HCT116 (cell line): ENCODE measurements around the gene UGGT2. TPM values are rescaled to one million over a fixed set of nuclear protein-coding genes. Genes with fewer than 3 reads are reported as not detected.

Source experiments
- ATAC-seq: fragments of 200-7000 bp; cut with Tn5 transposase; 2 replicates; pipeline ENCODE4 v1.9.1; 2020; ENCODE audit warnings: mild to moderate bottlenecking, moderate library complexity
- BruUV-seq: library from RNA; stranded (reverse); fragments of 400-500 nt; replicated peaks from 2 replicates; lab custom pipeline; 2021; lab: Mats Ljungman, UMichigan
- CTCF ChIA-PET: fragments of 300-600 bp; sonication (Branson Sonifier 250); formaldehyde crosslinking; loops from one replicate; lab custom pipeline; 2021; ENCODE audit warnings: antibody characterized with exemption; lab: Charles Lee
- POLR2A ChIA-PET: fragments of 300-600, 350-600 bp; sonication (Branson Sonifier 250); formaldehyde crosslinking; loops from one replicate; lab custom pipeline; 2021; ENCODE audit warnings: antibody characterized with exemption; lab: Charles Lee
- RAD21 ChIA-PET, 2 experiments: fragments of 300-600 bp; sonication (Branson Sonifier 250); formaldehyde crosslinking; loops; one replicate each; lab custom pipeline; 2023; ENCODE audit warnings: low total read pairs in 2 of 2; ENCODE audit not compliant: uncharacterized antibody in 2 of 2, unreplicated experiment in 2 of 2, low non-redundant PET in 1 of 2; lab: Charles Lee
- DNase-seq: peaks from one replicate; pipeline ENCODE4 v3.0.0-alpha.2; 2010; ENCODE audit warnings: low read depth, low spot score
- H2AFZ ChIP-seq: fragments of 200-600 bp; shearing (Covaris generic), sonication (generic); 2 replicates; pipeline ENCODE4 v1.6.1; 2017; ENCODE audit warnings: low read depth, mixed run types, mixed read lengths, antibody characterized with exemption, low read length; ENCODE audit not compliant: poor library complexity, severe bottlenecking
- H3K27ac ChIP-seq: 2 replicates; pipeline ENCODE4 v1.5.1; 2012; ENCODE audit warnings: low read depth, low read length
- H3K27me3 ChIP-seq: fragments of 200-600 bp; sonication (generic); 2 replicates; pipeline ENCODE4 v1.6.1; 2016; ENCODE audit warnings: mixed run types, low read length, mixed read lengths; ENCODE audit not compliant: insufficient read depth
- H3K36me3 ChIP-seq, 2 experiments: fragments of 200-500 bp in 1 of 2; fragments of 200-600 bp in 1 of 2; sonication (Bioruptor generic) in 1 of 2; sonication (generic) in 1 of 2; 2 replicates each; pipeline versions ENCODE4 v1.5.1 to v1.6.1; 2014 to 2016; ENCODE audit warnings: low read length in 2 of 2, inconsistent platforms in 1 of 2, mixed read lengths in 1 of 2, mixed run types in 1 of 2; ENCODE audit not compliant: insufficient read depth in 2 of 2, control insufficient read depth in 1 of 2
- H3K4me1 ChIP-seq, 2 experiments: fragments of 200-600 bp in 1 of 2; sonication (generic) in 1 of 2; 2 replicates each; pipeline versions ENCODE4 v1.5.1 to v1.6.1; 2012 to 2017; ENCODE audit warnings: low read length in 2 of 2, inconsistent platforms in 1 of 2, mild to moderate bottlenecking in 1 of 2, mixed read lengths in 1 of 2, mixed run types in 1 of 2, moderate library complexity in 1 of 2; ENCODE audit not compliant: insufficient read depth in 2 of 2, control insufficient read depth in 1 of 2
- H3K4me2 ChIP-seq: fragments of 200-600 bp; sonication (generic); 2 replicates; pipeline ENCODE4 v1.6.1; 2017; ENCODE audit warnings: mixed run types, low read length, mixed read lengths
- H3K4me3 ChIP-seq, 2 experiments: fragments of 200-600 bp in 1 of 2; sonication (generic) in 1 of 2; replicated peaks in 1 of 2; 2 replicates each; pipeline ENCODE4 v1.5.1; 2011 to 2016; ENCODE audit warnings: low read length in 2 of 2, control low read depth in 1 of 2, low read depth in 1 of 2, mild to moderate bottlenecking in 1 of 2, mixed read lengths in 1 of 2, mixed run types in 1 of 2
- H3K79me2 ChIP-seq: fragments of 200-600 bp; sonication (generic); 2 replicates; pipeline ENCODE4 v1.6.1; 2017; ENCODE audit warnings: mild to moderate bottlenecking, mixed run types, low read length, moderate library complexity, mixed read lengths; ENCODE audit not compliant: insufficient read depth
- H3K9ac ChIP-seq: fragments of 200-600 bp; sonication (generic); 2 replicates; pipeline ENCODE4 v1.6.1; 2016; ENCODE audit warnings: low read length, mixed read lengths
- H3K9me2 ChIP-seq: fragments of 200-600 bp; sonication (generic), shearing (Covaris generic); 2 replicates; pipeline ENCODE4 v1.6.1; 2017; ENCODE audit warnings: mixed run types, mild to moderate bottlenecking, moderate library complexity; ENCODE audit not compliant: insufficient read depth
- H3K9me3 ChIP-seq, 2 experiments: fragments of 200-500 bp in 1 of 2; fragments of 200-600 bp in 1 of 2; sonication (Bioruptor generic) in 1 of 2; sonication (generic) in 1 of 2; 2 replicates each; pipeline ENCODE4 v1.6.1; 2014 to 2017; ENCODE audit warnings: low read length in 2 of 2, mixed read lengths in 2 of 2, inconsistent platforms in 1 of 2, low read depth in 1 of 2, mild to moderate bottlenecking in 1 of 2, mixed run types in 1 of 2, moderate library complexity in 1 of 2; ENCODE audit not compliant: control insufficient read depth in 1 of 2, insufficient read depth in 1 of 2
- H4K20me1 ChIP-seq: fragments of 200-600 bp; sonication (generic), shearing (Covaris generic); 2 replicates; pipeline ENCODE4 v1.6.1; 2017; ENCODE audit warnings: mixed run types, mild to moderate bottlenecking, moderate library complexity; ENCODE audit not compliant: insufficient read depth
- CBX3 ChIP-seq: IDR thresholded peaks from 2 replicates; pipeline ENCODE4 v1.6.1; 2012; ENCODE audit warnings: low read depth
- CEBPB ChIP-seq: IDR thresholded peaks from 2 replicates; pipeline ENCODE4 v1.6.1; 2012; ENCODE audit warnings: low read depth
- EGR1 ChIP-seq: IDR thresholded peaks from 2 replicates; pipeline ENCODE4 v1.6.1; 2012; ENCODE audit warnings: low read depth
- ELF1 ChIP-seq: IDR thresholded peaks from 2 replicates; pipeline ENCODE4 v1.6.1; 2012; ENCODE audit warnings: low read depth, borderline replicate concordance
- EZH2 ChIP-seq: fragments of 200-600 bp; sonication (generic); IDR thresholded peaks from 2 replicates; pipeline ENCODE4 v1.6.1; 2017; ENCODE audit warnings: antibody characterized with exemption, mixed run types
- EZH2phosphoT487 ChIP-seq: fragments of 200-600 bp; IDR thresholded peaks from 2 replicates; pipeline ENCODE4 v1.6.1; 2018; ENCODE audit warnings: antibody characterized with exemption, borderline replicate concordance
- FOSL1 ChIP-seq: IDR thresholded peaks from 2 replicates; pipeline ENCODE4 v1.6.1; 2012; ENCODE audit warnings: low read depth
- POLR2A ChIP-seq: IDR thresholded peaks from 2 replicates; pipeline ENCODE4 v1.7.0; 2011; ENCODE audit warnings: borderline replicate concordance; ENCODE audit not compliant: insufficient read depth, insufficient read length; ENCODE audit errors: extremely low read depth
- SP1 ChIP-seq: IDR thresholded peaks from 2 replicates; pipeline ENCODE4 v1.6.1; 2012; ENCODE audit warnings: low read depth
- SRF ChIP-seq: IDR thresholded peaks from 2 replicates; pipeline ENCODE4 v1.6.1; 2012; ENCODE audit warnings: low read depth
- TCF7L2 ChIP-seq: IDR thresholded peaks from 2 replicates; pipeline ENCODE4 v1.7.0; 2011; ENCODE audit warnings: borderline replicate concordance, inconsistent platforms; ENCODE audit not compliant: insufficient read depth, insufficient read length; ENCODE audit errors: extremely low read depth
- ZFX ChIP-seq: fragments of 450-650 bp; IDR thresholded peaks from 2 replicates; pipeline ENCODE4 v1.6.1; 2017
- ZNF274 ChIP-seq: fragments of 200-500 bp; sonication (Bioruptor generic); IDR thresholded peaks from 2 replicates; pipeline ENCODE4 v1.6.1; 2014; ENCODE audit warnings: mild to moderate bottlenecking, low read depth, low read length, inconsistent platforms
- intact Hi-C: fragments of 100-400 bp; cut with micrococcal nuclease; formaldehyde crosslinking; loops from 2 replicates; pipeline ENCODE4 v1.10.0; 2022
- total RNA-seq: library from RNA; stranded (reverse); gene quantifications from one replicate; pipeline ENCODE4 v1.2.1, GENCODE V29; 2021; ENCODE audit not compliant: unreplicated experiment
- TF ChIP-seq, protein P1 (sequence below): IDR thresholded peaks from 2 replicates; pipeline ENCODE4 v1.6.1; 2011; ENCODE audit warnings: mild to moderate bottlenecking, low read length, moderate library complexity; ENCODE audit not compliant: insufficient replicate concordance; ENCODE audit errors: extremely low read depth
- TF ChIP-seq, protein P2 (sequence below): IDR thresholded peaks from 2 replicates; pipeline ENCODE4 v1.6.1; 2012
- TF ChIP-seq, protein P3 (sequence below): IDR thresholded peaks from 2 replicates; pipeline ENCODE4 v1.6.1; 2012

The UGGT2 gene
- total RNA-seq, 1 experiment from 2014 or later: 27.1 TPM

DNA sequence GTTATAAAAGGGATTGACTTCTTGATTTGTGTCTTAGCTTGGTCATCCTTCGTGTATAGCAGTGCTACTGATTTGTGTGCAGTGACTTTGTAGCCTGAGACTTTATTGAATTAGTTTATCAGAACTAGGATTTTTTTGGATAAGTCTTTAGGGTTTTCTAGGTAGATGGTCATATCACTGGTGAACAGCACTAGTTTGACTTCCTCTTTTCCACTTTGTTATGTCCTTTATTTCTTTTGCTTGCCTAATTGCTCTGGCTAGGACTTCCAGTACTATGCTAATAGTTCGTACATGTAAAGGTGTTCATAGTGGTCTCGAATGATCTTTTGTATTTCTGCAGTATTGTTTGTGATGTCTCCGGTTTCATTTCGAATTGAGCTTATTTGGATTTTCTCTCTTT is 230.9 kb downstream of the UGGT2 start:
- POLR2A ChIA-PET: no interaction called here
- Histone ChIP-seq H3K4me3 (no peak overlapping the region), H3K9me2 (no peaks in the 10 kb centered on the region), H3K4me1 (no peaks in the 10 kb centered on the region), H3K4me2 (no peak overlapping the region), H3K27ac (no peak overlapping the region), H3K36me3 (peaks cover 0 to 4% of the 10 kb centered on the region in 2 experiments; a peak in 1 of 4 replicates), H3K9ac (no peak overlapping the region), H3K9me3 (no peaks in the 10 kb centered on the region), H2AFZ (no peak overlapping the region)
- no TSS peak for BruUV-seq
- RAD21 ChIA-PET: no interaction called here
- TF ChIP-seq EZH2phosphoT487: no peak
- no peak for TF ChIP-seq SRF
- no peak for TF ChIP-seq POLR2A
- no peak for TF ChIP-seq CBX3
- TF ChIP-seq, protein P1, sequence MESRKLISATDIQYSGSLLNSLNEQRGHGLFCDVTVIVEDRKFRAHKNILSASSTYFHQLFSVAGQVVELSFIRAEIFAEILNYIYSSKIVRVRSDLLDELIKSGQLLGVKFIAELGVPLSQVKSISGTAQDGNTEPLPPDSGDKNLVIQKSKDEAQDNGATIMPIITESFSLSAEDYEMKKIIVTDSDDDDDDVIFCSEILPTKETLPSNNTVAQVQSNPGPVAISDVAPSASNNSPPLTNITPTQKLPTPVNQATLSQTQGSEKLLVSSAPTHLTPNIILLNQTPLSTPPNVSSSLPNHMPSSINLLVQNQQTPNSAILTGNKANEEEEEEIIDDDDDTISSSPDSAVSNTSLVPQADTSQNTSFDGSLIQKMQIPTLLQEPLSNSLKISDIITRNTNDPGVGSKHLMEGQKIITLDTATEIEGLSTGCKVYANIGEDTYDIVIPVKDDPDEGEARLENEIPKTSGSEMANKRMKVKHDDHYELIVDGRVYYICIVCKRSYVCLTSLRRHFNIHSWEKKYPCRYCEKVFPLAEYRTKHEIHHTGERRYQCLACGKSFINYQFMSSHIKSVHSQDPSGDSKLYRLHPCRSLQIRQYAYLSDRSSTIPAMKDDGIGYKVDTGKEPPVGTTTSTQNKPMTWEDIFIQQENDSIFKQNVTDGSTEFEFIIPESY: no peak
- no peak for TF ChIP-seq SP1
- TF ChIP-seq EGR1: no peak
- TF ChIP-seq, all 23 proteins: peak for 0
- no peak for ATAC-seq
- Histone ChIP-seq H3K27me3 (no peaks in the 10 kb centered on the region), H3K79me2 (no peaks in the 10 kb centered on the region), H4K20me1 (no peaks in the 10 kb centered on the region)
- CTCF ChIA-PET: interaction anchor here (1.0 kb wide), 1 partner anchor 12 kb away, joined by 3 read pairs; no protein-coding TSS in a partner anchor
- DNase-seq: no peak
- intact Hi-C loops: no loop called here

DNA sequence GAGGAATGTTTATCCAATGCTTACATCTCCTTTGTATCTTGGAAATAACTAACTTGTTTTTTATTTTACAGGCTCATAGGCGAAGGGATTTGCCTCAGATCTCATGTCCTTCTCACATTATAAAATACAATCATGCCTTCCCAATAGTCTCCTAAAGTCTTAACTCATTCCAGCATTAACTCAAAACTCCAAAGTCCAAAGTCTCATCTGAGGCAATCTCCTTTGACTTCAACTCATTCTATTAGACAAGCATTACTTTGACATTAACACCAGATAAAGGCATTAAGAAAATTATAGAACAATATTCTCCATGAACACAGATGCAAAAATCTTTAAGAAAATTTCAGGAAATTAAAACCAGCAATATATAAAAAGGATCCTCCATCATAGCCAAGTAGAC is 238.7 kb downstream of the UGGT2 start:
- no peaks in the 10 kb centered on the region for H3K9me2 ChIP-seq
- TF ChIP-seq SP1 (no peak), ZFX (no peak), ZNF274 (no peak), SRF (no peak), FOSL1 (no peak), EZH2 (no peak), TCF7L2 (no peak), CEBPB (no peak), EGR1 (no peak), EZH2phosphoT487 (no peak), ELF1 (no peak)
- TF ChIP-seq, protein P1: no peak
- TF ChIP-seq, protein P2, sequence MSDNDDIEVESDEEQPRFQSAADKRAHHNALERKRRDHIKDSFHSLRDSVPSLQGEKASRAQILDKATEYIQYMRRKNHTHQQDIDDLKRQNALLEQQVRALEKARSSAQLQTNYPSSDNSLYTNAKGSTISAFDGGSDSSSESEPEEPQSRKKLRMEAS: no peak
- TF ChIP-seq, protein P3, sequence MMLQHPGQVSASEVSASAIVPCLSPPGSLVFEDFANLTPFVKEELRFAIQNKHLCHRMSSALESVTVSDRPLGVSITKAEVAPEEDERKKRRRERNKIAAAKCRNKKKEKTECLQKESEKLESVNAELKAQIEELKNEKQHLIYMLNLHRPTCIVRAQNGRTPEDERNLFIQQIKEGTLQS: no peak
- H3K4me3 ChIP-seq: no peak overlapping the region
- H4K20me1 ChIP-seq: no peaks in the 10 kb centered on the region
- ChIA-PET RAD21 (no interaction called here), POLR2A (no interaction called here), CTCF (no interaction called here)
- H2AFZ ChIP-seq: no peak overlapping the region
- H3K9me3 ChIP-seq: peaks cover 0 to 1% of the 10 kb centered on the region in 2 experiments; a peak in 1 of 4 replicates
- H3K4me1 ChIP-seq: no peaks in the 10 kb centered on the region
- H3K27ac ChIP-seq: no peak overlapping the region
- intact Hi-C loops: no loop called here
- ATAC-seq (no peak), DNase-seq (no peak)
- no peak overlapping the region for H3K9ac ChIP-seq
- H3K79me2 ChIP-seq: no peaks in the 10 kb centered on the region
- H3K4me2 ChIP-seq: no peak overlapping the region
- H3K36me3 ChIP-seq: no peaks in the 10 kb centered on the region
- BruUV-seq: no TSS peak
- H3K27me3 ChIP-seq: no peaks in the 10 kb centered on the region
